Mesothelial cell of epicardium (in vitro differentiated cells): ENCODE data around the gene APBA1. TPM values are rescaled to one million over a fixed set of nuclear protein-coding genes. Genes with fewer than 3 reads are reported as not detected.

Source experiments
- DNase-seq, 2 experiments: peaks; one replicate each; pipeline ENCODE4 v3.0.0; 2021; ENCODE audit warnings: low spot score in 2 of 2; ENCODE audit not compliant: unreplicated experiment in 2 of 2
- H3K27ac Mint-ChIP-seq: 2 replicates; pipeline ENCODE4 v1.8.0; 2021; ENCODE audit warnings: mixed read lengths
- H3K27me3 Mint-ChIP-seq: 2 replicates; pipeline ENCODE4 v1.8.0; 2021; ENCODE audit warnings: low read depth, mixed read lengths
- H3K36me3 Mint-ChIP-seq: 2 replicates; pipeline ENCODE4 v1.8.0; 2021; ENCODE audit warnings: mixed read lengths
- H3K4me1 Mint-ChIP-seq: 2 replicates; pipeline ENCODE4 v1.8.0; 2021; ENCODE audit warnings: mixed read lengths
- H3K4me3 Mint-ChIP-seq: 2 replicates; pipeline ENCODE4 v1.8.0; 2021; ENCODE audit warnings: mild to moderate bottlenecking, moderate library complexity, mixed read lengths
- H3K9me3 Mint-ChIP-seq: 2 replicates; pipeline ENCODE4 v1.8.0; 2021; ENCODE audit warnings: mixed read lengths
- total RNA-seq: library from RNA; stranded (reverse); gene quantifications from 3 replicates; pipeline ENCODE4 v1.2.1, GENCODE V29; 2021
- TF ChIP-seq, protein P1 (sequence below): fragments of 200-600 bp; sonication (generic); IDR thresholded peaks from one replicate; pipeline ENCODE4 v1.5.0; 2021; ENCODE audit warnings: antibody characterized with exemption; ENCODE audit not compliant: unreplicated experiment

Gene APBA1
- total RNA-seq, 1 donor from 2014 or later, result 18.4 TPM

DNA sequence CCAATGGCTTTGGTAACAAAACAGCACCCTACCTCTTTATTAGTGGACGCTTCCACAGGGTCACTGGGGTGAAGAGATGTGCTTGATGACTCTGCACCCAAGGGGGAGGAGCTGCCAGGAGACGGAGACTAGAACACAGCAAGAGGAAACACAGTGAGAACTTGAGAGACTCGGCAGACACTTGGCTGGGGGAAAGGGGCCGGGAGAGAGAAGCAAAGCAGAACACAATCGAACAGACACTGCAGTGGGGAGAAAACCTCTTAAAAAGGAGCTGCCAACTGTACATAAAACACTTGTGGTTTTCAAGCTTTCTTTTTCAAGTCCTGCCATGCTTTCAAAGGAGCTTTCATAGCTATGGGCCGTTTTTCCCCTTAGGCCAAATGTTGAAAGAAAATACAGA lies 196.2 kb downstream of the APBA1 start:
- H3K4me1 Mint-ChIP-seq, result peaks cover 20% of the 10 kb centered on the region
- H3K27me3 Mint-ChIP-seq, result no peaks in the 10 kb centered on the region
- H3K36me3 Mint-ChIP-seq, result no peaks in the 10 kb centered on the region
- peak overlapping the region; percentile 5 for H3K27ac Mint-ChIP-seq
- no peak for DNase-seq
- TF ChIP-seq, protein P1, sequence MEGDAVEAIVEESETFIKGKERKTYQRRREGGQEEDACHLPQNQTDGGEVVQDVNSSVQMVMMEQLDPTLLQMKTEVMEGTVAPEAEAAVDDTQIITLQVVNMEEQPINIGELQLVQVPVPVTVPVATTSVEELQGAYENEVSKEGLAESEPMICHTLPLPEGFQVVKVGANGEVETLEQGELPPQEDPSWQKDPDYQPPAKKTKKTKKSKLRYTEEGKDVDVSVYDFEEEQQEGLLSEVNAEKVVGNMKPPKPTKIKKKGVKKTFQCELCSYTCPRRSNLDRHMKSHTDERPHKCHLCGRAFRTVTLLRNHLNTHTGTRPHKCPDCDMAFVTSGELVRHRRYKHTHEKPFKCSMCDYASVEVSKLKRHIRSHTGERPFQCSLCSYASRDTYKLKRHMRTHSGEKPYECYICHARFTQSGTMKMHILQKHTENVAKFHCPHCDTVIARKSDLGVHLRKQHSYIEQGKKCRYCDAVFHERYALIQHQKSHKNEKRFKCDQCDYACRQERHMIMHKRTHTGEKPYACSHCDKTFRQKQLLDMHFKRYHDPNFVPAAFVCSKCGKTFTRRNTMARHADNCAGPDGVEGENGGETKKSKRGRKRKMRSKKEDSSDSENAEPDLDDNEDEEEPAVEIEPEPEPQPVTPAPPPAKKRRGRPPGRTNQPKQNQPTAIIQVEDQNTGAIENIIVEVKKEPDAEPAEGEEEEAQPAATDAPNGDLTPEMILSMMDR, result no peak
- H3K9me3 Mint-ChIP-seq, result no peaks in the 10 kb centered on the region
- H3K4me3 Mint-ChIP-seq, result no peak overlapping the region

DNA sequence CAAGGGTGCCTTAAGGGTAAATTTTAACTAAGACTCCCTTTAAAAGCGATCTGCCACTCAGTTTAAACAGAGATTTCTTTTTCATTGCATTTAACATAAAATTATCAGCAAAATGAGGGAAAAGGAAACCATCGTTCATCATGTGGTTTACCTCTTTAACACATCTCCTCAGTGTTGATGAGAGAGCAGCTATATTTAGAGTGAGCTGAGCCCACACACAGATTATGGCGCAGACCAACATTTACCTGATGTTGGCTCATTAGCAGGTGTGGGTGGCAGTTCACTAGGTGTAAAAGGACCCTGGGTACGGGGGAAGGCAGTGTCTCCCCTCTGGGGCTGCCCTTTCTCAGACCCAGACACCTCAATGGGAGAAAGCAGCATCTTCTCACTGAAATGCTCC lies 197.3 kb downstream of the APBA1 start:
- no peak overlapping the region for H3K27ac Mint-ChIP-seq

DNA sequence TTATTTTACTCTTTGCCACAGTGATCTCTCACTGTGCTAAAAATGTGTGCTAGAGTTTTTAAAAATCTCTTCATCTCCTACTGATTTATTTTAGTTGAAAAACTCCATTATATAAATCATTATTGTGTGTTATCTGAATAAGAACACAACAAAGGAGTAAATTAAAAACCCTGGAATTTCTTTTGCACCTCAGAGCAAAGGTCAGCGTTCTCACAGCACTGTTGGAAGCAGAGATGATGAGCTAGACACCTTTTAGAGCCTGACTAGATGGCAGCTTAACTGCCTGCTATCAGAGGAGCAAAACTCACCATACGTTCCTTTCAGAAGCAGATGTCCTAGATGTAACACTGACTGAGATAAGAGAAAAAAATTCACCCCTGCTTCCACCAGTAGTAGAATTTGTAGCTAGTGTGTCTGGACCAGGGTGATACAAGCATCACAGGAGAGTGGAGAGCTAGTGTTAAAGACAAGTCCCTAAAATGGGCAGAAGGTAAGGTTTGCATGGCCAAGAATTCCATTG lies 200.0 kb downstream of the APBA1 start:
- Mint-ChIP-seq H3K36me3 (no peaks in the 10 kb centered on the region), H3K4me1 (peaks cover 20% of the 10 kb centered on the region), H3K27me3 (no peaks in the 10 kb centered on the region), H3K27ac (no peak overlapping the region), H3K4me3 (no peak overlapping the region), H3K9me3 (no peaks in the 10 kb centered on the region)
- no peak for DNase-seq
- TF ChIP-seq, protein P1, result no peak

More for the DNA sequence above, 197.3 kb downstream of the APBA1 start:
- TF ChIP-seq, protein P1, result no peak
- Mint-ChIP-seq H3K36me3 (no peaks in the 10 kb centered on the region), H3K4me3 (no peak overlapping the region), H3K4me1 (peaks cover 20% of the 10 kb centered on the region), H3K9me3 (no peaks in the 10 kb centered on the region), H3K27me3 (no peaks in the 10 kb centered on the region)
- DNase-seq, result no peak

DNA sequence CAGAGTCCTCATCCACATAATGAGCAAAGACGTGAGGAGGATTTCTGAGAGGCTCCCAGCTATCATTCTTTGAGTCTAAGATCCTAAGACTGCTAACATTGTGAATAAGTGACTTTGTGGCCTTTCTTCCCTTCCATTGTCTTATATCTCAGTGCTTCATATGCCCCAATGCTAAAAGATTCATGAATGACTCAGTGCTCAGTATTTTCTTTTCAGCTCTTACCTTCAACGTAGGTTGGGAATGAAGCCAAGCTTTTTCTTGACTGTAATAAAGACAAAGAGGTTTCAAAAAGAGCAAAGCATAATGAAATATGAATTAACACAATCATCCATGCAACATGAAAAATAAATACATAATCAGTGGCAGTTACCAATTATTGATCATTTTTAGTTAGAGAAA lies 200.7 kb downstream of the APBA1 start:
- Mint-ChIP-seq H3K27me3 (no peaks in the 10 kb centered on the region), H3K4me1 (peaks cover 20% of the 10 kb centered on the region), H3K4me3 (no peak overlapping the region), H3K27ac (peak overlapping the region; percentile 45), H3K36me3 (no peaks in the 10 kb centered on the region), H3K9me3 (no peaks in the 10 kb centered on the region)
- TF ChIP-seq, protein P1, result no peak
- no peak for DNase-seq

DNA sequence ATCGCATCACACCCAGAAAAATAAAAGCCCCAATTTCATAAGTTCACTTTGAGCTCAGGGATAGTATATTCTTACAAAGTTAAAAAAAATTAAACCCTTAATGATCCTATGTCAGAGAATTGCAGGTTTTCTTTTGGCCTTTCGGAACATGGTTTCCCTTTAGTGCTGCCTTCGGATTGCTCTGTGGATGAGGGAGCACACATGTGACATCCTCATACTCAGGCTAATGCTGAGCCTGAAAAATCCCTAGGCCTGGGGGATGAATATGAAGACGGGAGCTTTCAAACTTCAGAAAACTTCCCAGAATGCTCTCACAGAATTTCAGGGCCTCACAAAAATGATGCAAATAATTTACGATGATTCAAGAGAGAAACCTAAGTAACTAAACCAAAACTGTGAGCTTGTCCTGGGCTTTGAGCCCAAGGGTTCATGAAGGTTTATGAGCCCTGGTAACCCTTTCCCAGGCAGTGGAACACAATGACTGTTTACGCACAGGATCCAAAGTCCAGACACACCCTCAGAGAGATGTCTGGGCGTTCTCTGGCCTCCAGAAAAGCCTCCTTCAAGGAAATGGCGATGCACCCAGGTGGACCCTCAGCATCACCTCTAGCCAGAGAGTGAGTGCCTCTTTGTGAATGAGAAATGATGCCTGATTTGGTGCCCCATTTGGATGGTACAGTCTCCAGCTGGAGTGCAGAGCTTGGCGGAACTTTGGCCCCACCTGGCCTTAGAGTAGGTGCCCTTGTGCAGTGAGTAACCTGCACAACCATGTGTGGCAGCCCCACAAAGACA lies 201.8 kb downstream of the APBA1 start:
- no peaks in the 10 kb centered on the region for H3K27me3 Mint-ChIP-seq
- no peaks in the 10 kb centered on the region for H3K36me3 Mint-ChIP-seq
- no peak for DNase-seq
- TF ChIP-seq, protein P1, result no peak
- no peak overlapping the region for H3K4me3 Mint-ChIP-seq
- no peaks in the 10 kb centered on the region for H3K9me3 Mint-ChIP-seq
- H3K27ac Mint-ChIP-seq, result no peak overlapping the region
- peaks cover 18% of the 10 kb centered on the region for H3K4me1 Mint-ChIP-seq
